Measurements from ENCODE around the gene IGLL5.

DNA sequence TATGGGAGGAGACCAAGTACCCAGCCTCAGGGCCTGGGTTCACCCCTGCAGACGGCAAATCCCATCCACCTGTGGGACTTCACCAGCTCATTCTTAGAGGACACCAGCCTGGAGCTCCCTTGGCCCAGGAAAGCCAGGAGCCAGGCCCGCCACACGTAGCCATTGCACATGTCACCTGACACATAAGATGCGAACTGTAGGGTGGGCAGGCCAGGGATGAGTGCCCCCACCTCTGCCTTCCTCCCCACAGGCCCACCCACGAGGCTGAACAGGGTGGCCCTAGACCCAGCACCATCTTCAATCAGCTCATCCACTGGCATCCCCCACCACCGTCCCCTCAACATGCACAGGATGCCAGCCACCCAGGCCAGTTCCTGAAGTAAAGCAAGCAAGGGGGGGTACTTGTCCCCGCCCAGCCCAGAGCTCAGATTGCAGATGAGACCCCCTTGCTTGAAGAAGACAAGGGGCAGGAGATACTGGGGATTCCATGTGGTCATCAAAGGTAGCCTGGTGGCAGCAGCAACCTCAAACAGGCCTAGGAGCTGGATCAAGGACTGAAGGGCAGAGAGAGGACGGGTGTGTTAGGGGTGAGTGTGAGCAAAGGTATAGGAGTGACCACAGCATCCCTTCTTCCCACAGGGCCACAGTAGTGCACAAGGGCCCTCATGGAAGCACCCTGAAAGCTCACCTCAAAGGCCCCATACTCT, 45.6 kb downstream of the IGLL5 start:
- no peak for TF ChIP-seq CTCF (IDR thresholded peaks at IDR 0.05)
- no peak for TF ChIP-seq ELK1 (IDR thresholded peaks at IDR 0.05; ENCODE audit: low read depth, low read length)
- TF ChIP-seq BHLHE40 (IDR thresholded peaks at IDR 0.05; ENCODE audit: low read depth, low read length): no peak
- TF ChIP-seq EP300 (IDR thresholded peaks at IDR 0.05): no peak
- TF ChIP-seq POLR2A (IDR thresholded peaks at IDR 0.05; ENCODE audit: low read length): no peak
- TF ChIP-seq JUNB (IDR thresholded peaks at IDR 0.05): no peak
- no peak for TF ChIP-seq FOXS1 (CRISPR knock-in tag; IDR thresholded peaks at IDR 0.05)
- no peak for TF ChIP-seq USF2 (IDR thresholded peaks at IDR 0.05)

Measured in A549 (cell line).